Lung (tissue), 12 donors: ENCODE measurements around the gene PRKCB. TPM values are rescaled to one million over a fixed set of nuclear protein-coding genes. Genes with fewer than 3 reads are reported as not detected.
A peak's percentile ranks its signal among the peaks of the same experiment; 100 is the strongest.

Source experiments
- ATAC-seq: fragments of 200-7000 bp; cut with Tn5 transposase; one replicate; pipeline ENCODE4 v1.9.1; 2020; ENCODE audit warnings: moderate number of reproducible peaks; ENCODE audit not compliant: insufficient read depth, low FRiP score
- DNase-seq, 3 donors: peaks; one replicate each; pipeline ENCODE4 v3.0.0-alpha.2; 2013 to 2017
- H3K27ac ChIP-seq, 2 donors: one replicate each; pipeline ENCODE4 v1.5.1; 2013; ENCODE audit warnings: mild to moderate bottlenecking in 2 of 2, moderate library complexity in 2 of 2, control low read depth in 1 of 2, inconsistent platforms in 1 of 2, low read depth in 1 of 2, low read length in 1 of 2
- H3K27me3 ChIP-seq, 3 donors: one replicate each; pipeline ENCODE4 v1.5.1; 2013; ENCODE audit warnings: low read length in 2 of 3; ENCODE audit not compliant: control insufficient read depth in 3 of 3, insufficient read depth in 3 of 3
- H3K36me3 ChIP-seq, 4 donors: one replicate each; pipeline ENCODE4 v1.5.1; 2013; ENCODE audit warnings: low read length in 4 of 4, mild to moderate bottlenecking in 1 of 4, moderate library complexity in 1 of 4; ENCODE audit not compliant: control insufficient read depth in 4 of 4, insufficient read depth in 4 of 4
- H3K4me1 ChIP-seq, 5 donors: one replicate each; pipeline ENCODE4 v1.5.1; 2013; ENCODE audit warnings: low read length in 5 of 5, mild to moderate bottlenecking in 2 of 5, moderate library complexity in 1 of 5; ENCODE audit not compliant: control insufficient read depth in 5 of 5, insufficient read depth in 5 of 5
- H3K4me3 ChIP-seq: one replicate; pipeline ENCODE4 v1.5.1; 2013; ENCODE audit warnings: mild to moderate bottlenecking, control low read depth, moderate library complexity
- H3K9ac ChIP-seq, 2 donors: one replicate each; pipeline ENCODE4 v1.5.1; 2013; ENCODE audit warnings: low read length in 2 of 2, control low read depth in 1 of 2; ENCODE audit not compliant: insufficient read depth in 1 of 2
- H3K9me3 ChIP-seq, 4 donors: one replicate each; pipeline ENCODE4 v1.5.1; 2013; ENCODE audit warnings: low read length in 3 of 4, mild to moderate bottlenecking in 1 of 4, moderate library complexity in 1 of 4; ENCODE audit not compliant: control insufficient read depth in 4 of 4, insufficient read depth in 3 of 4
- CTCF ChIP-seq: IDR thresholded peaks from 2 replicates; pipeline ENCODE4 v1.5.1; 2012; ENCODE audit warnings: mild to moderate bottlenecking; ENCODE audit errors: control extremely low read depth, extremely low read depth
- WGBS, 2 donors: extraction: QIAGEN DNeasy Blood & Tissue Kit; methylation state at CpG; one replicate each; pipeline ENCODE4 v1.1.7; 2013; 5-methylcytosine and 5-hydroxymethylcytosine counted together
- polyA plus RNA-seq, 2 donors: library from polyadenylated mRNA; stranded (reverse); fragments of 200-250 nt; gene quantifications; one replicate each; pipeline ENCODE4 v1.2.1, GENCODE V29; 2013
- total RNA-seq, 2 donors: library from RNA; depleted of rRNA in 1 of 2; stranded (reverse); fragments of >200 nt in 1 of 2; gene quantifications; one replicate each; pipeline ENCODE4 v1.2.1, GENCODE V29; 2014 to 2021
- donor health status: control.
- donor health status: control.
- donor health status: Bipolar disorder and iron deficiency.
- donor health status: healthy.
- donor health status: DM: yes; HTN: yes; CAD: no.

PRKCB gene
- total and polyA plus RNA-seq, 4 donors: 2.5 to 46.4 (median 21.8) TPM

GRCh38 chr16:24009098-24009497 is 173.3 kb downstream of the PRKCB start:
- peaks cover 0 to 2% (median 0%) of the 10 kb centered on the region in 4 donors for H3K9me3 ChIP-seq
- peaks cover 0 to 8% (median 0%) of the 10 kb centered on the region in 5 donors for H3K4me1 ChIP-seq
- H3K27ac ChIP-seq: no peak overlapping the region
- 39 to 53% methylated on average over 4 of the region's 4 CpGs for WGBS, 2 donors
- H3K27me3 ChIP-seq: peaks cover 0 to 2% (median 0%) of the 10 kb centered on the region in 3 donors
- ATAC-seq (no peak), DNase-seq (no peak)
- no peak overlapping the region for H3K4me3 ChIP-seq
- H3K9ac ChIP-seq: no peak overlapping the region
- TF ChIP-seq CTCF: no peak
- peaks cover 0 to 4% (median 2%) of the 10 kb centered on the region in 4 donors for H3K36me3 ChIP-seq

GRCh38 chr16:24009955-24010354 is 174.2 kb downstream of the PRKCB start:
- 70 to 74% methylated on average over 3 of the region's 3 CpGs for WGBS, 2 donors

GRCh38 chr16:24010440-24011089 is 174.8 kb downstream of the PRKCB start:
- Histone ChIP-seq H3K27ac (no peak overlapping the region), H3K36me3 (peaks cover 0 to 6% (median 3%) of the 10 kb centered on the region in 4 donors), H3K27me3 (peaks cover 0 to 2% (median 0%) of the 10 kb centered on the region in 3 donors), H3K4me3 (no peak overlapping the region), H3K9me3 (peaks cover 0 to 2% (median 0%) of the 10 kb centered on the region in 4 donors), H3K4me1 (peaks cover 0 to 8% (median 0%) of the 10 kb centered on the region in 5 donors), H3K9ac (no peak overlapping the region)
- WGBS, 2 donors: 51 to 56% methylated on average over 8 of the region's 8 CpGs
- peak; percentile 77 to 88 (median 87) for DNase-seq
- peak; percentile 77 for TF ChIP-seq CTCF
- peak; percentile 79 for ATAC-seq

More at GRCh38 chr16:24009955-24010354, 174.2 kb downstream of the PRKCB start:
- H3K27ac ChIP-seq: no peak overlapping the region
- H3K36me3 ChIP-seq: peaks cover 0 to 6% (median 3%) of the 10 kb centered on the region in 4 donors
- no peak for ATAC-seq
- H3K4me1 ChIP-seq: peaks cover 0 to 8% (median 0%) of the 10 kb centered on the region in 5 donors
- H3K9ac ChIP-seq: no peak overlapping the region
- H3K9me3 ChIP-seq: peaks cover 0 to 2% (median 0%) of the 10 kb centered on the region in 4 donors
- no peak for TF ChIP-seq CTCF
- DNase-seq: no peak
- peaks cover 0 to 2% (median 0%) of the 10 kb centered on the region in 3 donors for H3K27me3 ChIP-seq
- no peak overlapping the region for H3K4me3 ChIP-seq
